GM23338 (cell line): ENCODE data around the gene CIAO3. TPM values are rescaled to one million over a fixed set of nuclear protein-coding genes. Genes with fewer than 3 reads are reported as not detected.

Source experiments
- ATAC-seq: fragments of 200-7000 bp; cut with Tn5 transposase; 3 replicates; pipeline ENCODE4 v1.9.1; 2020
- DNase-seq: peaks from one replicate; pipeline ENCODE4 v3.0.0-alpha.2; 2015; ENCODE audit warnings: low spot score
- H2AFZ ChIP-seq: fragments of 200-600 bp; sonication (generic); 2 replicates; pipeline ENCODE4 v1.8.0; 2016; ENCODE audit warnings: antibody characterized with exemption, mild to moderate bottlenecking, moderate library complexity
- H3F3A ChIP-seq: fragments of 200-600 bp; sonication (generic); replicated peaks from 2 replicates; pipeline ENCODE4 v1.8.0; 2017; ENCODE audit warnings: antibody characterized with exemption, mixed run types, low read depth
- H3K27ac ChIP-seq: fragments of 200-600 bp; sonication (generic); 2 replicates; pipeline ENCODE4 v1.6.1; 2016; ENCODE audit warnings: low read depth
- H3K27me3 ChIP-seq: fragments of 200-600 bp; sonication (generic); 2 replicates; pipeline ENCODE4 v1.8.0; 2016; ENCODE audit warnings: mild to moderate bottlenecking, mixed run types, moderate library complexity; ENCODE audit not compliant: insufficient read depth
- H3K36me3 ChIP-seq: fragments of 200-600 bp; sonication (generic); 2 replicates; pipeline ENCODE4 v1.8.0; 2016; ENCODE audit warnings: mild to moderate bottlenecking; ENCODE audit not compliant: insufficient read depth
- H3K4me1 ChIP-seq: fragments of 200-600 bp; sonication (generic); 2 replicates; pipeline ENCODE4 v1.8.0; 2016; ENCODE audit warnings: mild to moderate bottlenecking, moderate library complexity; ENCODE audit not compliant: insufficient read depth
- H3K4me2 ChIP-seq: fragments of 200-600 bp; sonication (generic); 2 replicates; pipeline ENCODE4 v1.7.1; 2017; ENCODE audit warnings: mixed run types
- H3K4me3 ChIP-seq: fragments of 200-600 bp; sonication (generic); 2 replicates; pipeline ENCODE4 v1.6.1; 2016; ENCODE audit warnings: mixed run types
- H3K79me2 ChIP-seq: fragments of 200-600 bp; sonication (generic); replicated peaks from 2 replicates; pipeline ENCODE4 v1.8.0; 2017; ENCODE audit warnings: mild to moderate bottlenecking; ENCODE audit not compliant: insufficient read depth
- H3K9me2 ChIP-seq: fragments of 200-600 bp; sonication (generic); 2 replicates; pipeline ENCODE4 v1.8.0; 2017; ENCODE audit not compliant: insufficient read depth
- H4K20me1 ChIP-seq: fragments of 200-600 bp; sonication (generic); replicated peaks from 2 replicates; pipeline ENCODE4 v1.8.0; 2017; ENCODE audit warnings: mild to moderate bottlenecking; ENCODE audit not compliant: insufficient read depth
- H3K27ac Mint-ChIP-seq: 2 replicates; pipeline ENCODE4 v1.8.0; 2020; ENCODE audit warnings: inconsistent platforms, mild to moderate bottlenecking, moderate library complexity, mixed read lengths
- H3K27me3 Mint-ChIP-seq: 3 replicates; pipeline ENCODE4 v1.8.0; 2022; ENCODE audit warnings: low read depth, mild to moderate bottlenecking, moderate library complexity, mixed read lengths, inconsistent platforms; ENCODE audit not compliant: insufficient read depth, poor library complexity
- H3K36me3 Mint-ChIP-seq: 3 replicates; pipeline ENCODE4 v1.8.0; 2021; ENCODE audit warnings: low read depth, mild to moderate bottlenecking, inconsistent platforms, moderate library complexity, mixed read lengths
- H3K4me1 Mint-ChIP-seq: 3 replicates; pipeline ENCODE4 v1.8.0; 2020; ENCODE audit warnings: mild to moderate bottlenecking, inconsistent platforms, mixed read lengths
- H3K4me3 Mint-ChIP-seq: 3 replicates; pipeline ENCODE4 v1.8.0; 2021; ENCODE audit warnings: moderate library complexity, mild to moderate bottlenecking, inconsistent platforms, mixed read lengths
- H3K9me3 Mint-ChIP-seq: 3 replicates; pipeline ENCODE4 v1.8.0; 2020; ENCODE audit warnings: moderate library complexity, mild to moderate bottlenecking, inconsistent platforms, mixed read lengths
- CREB1 ChIP-seq: fragments of 250-450 bp; sonication (Bioruptor Pico); IDR thresholded peaks from 2 replicates; pipeline ENCODE4 v1.5.0; 2020; ENCODE audit warnings: low read depth, mild to moderate bottlenecking, moderate library complexity
- ETS1 ChIP-seq: IDR thresholded peaks from 2 replicates; pipeline ENCODE4 v1.6.1; 2016; ENCODE audit warnings: antibody characterized with exemption
- EZH2 ChIP-seq: fragments of 200-600 bp; sonication (generic); IDR thresholded peaks from one replicate; pipeline ENCODE4 v1.8.0; 2017; ENCODE audit warnings: antibody characterized with exemption, mild to moderate bottlenecking, low read depth; ENCODE audit not compliant: unreplicated experiment
- EZH2phosphoT487 ChIP-seq: fragments of 200-600 bp; sonication (generic); IDR thresholded peaks from one replicate; pipeline ENCODE4 v1.8.1; 2018; ENCODE audit warnings: antibody characterized with exemption; ENCODE audit not compliant: unreplicated experiment
- JUNB ChIP-seq: IDR thresholded peaks from one replicate; pipeline ENCODE4 v1.6.1; 2016; ENCODE audit warnings: antibody characterized with exemption; ENCODE audit not compliant: unreplicated experiment
- NANOG ChIP-seq: IDR thresholded peaks from 2 replicates; pipeline ENCODE4 v1.6.1; 2016; ENCODE audit warnings: antibody characterized with exemption, borderline replicate concordance
- POLR2AphosphoS5 ChIP-seq: IDR thresholded peaks from 2 replicates; pipeline ENCODE4 v1.6.1; 2016; ENCODE audit warnings: antibody characterized with exemption, low read depth
- STAT1 ChIP-seq: IDR thresholded peaks from one replicate; pipeline ENCODE4 v1.6.1; 2016; ENCODE audit warnings: antibody characterized with exemption; ENCODE audit not compliant: unreplicated experiment
- ZNF114 ChIP-seq: fragments of 250-450 bp; sonication (Bioruptor Pico); IDR thresholded peaks from 2 replicates; pipeline ENCODE4 v1.5.0; 2020; ENCODE audit warnings: mild to moderate bottlenecking, moderate library complexity
- ZNF331 ChIP-seq: fragments of 250-450 bp; sonication (Bioruptor Pico); IDR thresholded peaks from 2 replicates; pipeline ENCODE4 v1.5.0; 2020; ENCODE audit warnings: low read depth, mild to moderate bottlenecking, moderate library complexity
- ZNF462 ChIP-seq: fragments of 250-450 bp; sonication (Bioruptor Pico); IDR thresholded peaks from 2 replicates; pipeline ENCODE4 v1.5.0; 2020; ENCODE audit warnings: mild to moderate bottlenecking, moderate library complexity
- polyA plus RNA-seq: library from polyadenylated mRNA; unstranded; fragments of >200 nt; fragmentation: Nextera tagmentation; extraction: Ambion mirVana; gene quantifications from 2 replicates; pipeline ENCODE4 v1.2.1, GENCODE V29; 2016
- total RNA-seq: library from RNA; depleted of rRNA; stranded (reverse); fragments of >200 nt; shearing (Covaris generic); gene quantifications from 2 replicates; pipeline ENCODE4 v1.2.3, GENCODE V29; 2014

CIAO3 gene
- total and polyA plus RNA-seq, 2 experiments from 2014 or later: 13.0 to 42.3 TPM

- Histone ChIP-seq H3K36me3 (no peaks in the 10 kb centered on the region), H3K9me2 (no peaks in the 10 kb centered on the region), H4K20me1 (no peaks in the 10 kb centered on the region), H3F3A (peaks cover 12% of the 10 kb centered on the region), H3K27me3 (peaks cover 19% of the 10 kb centered on the region; the same call in 1 of the 2 replicates), H3K4me1 (peaks cover 8% of the 10 kb centered on the region; the same call in 1 of the 2 replicates), H3K79me2 (no peaks in the 10 kb centered on the region), H3K4me2 (peak overlapping the region; percentile 55; the same call in 1 of the 2 replicates), H2AFZ (no peak overlapping the region), H3K27ac (no peak overlapping the region), H3K4me3 (peak overlapping the region; percentile 82; the same call in 1 of the 2 replicates)
- ATAC-seq (no peak), DNase-seq (no peak)
- H3K4me1 Mint-ChIP-seq: peaks cover 9% of the 10 kb centered on the region; the same call in 2 of the 3 replicates
- no peaks in the 10 kb centered on the region for H3K9me3 Mint-ChIP-seq
- no peak overlapping the region for H3K4me3 Mint-ChIP-seq
- H3K36me3 Mint-ChIP-seq: no peaks in the 10 kb centered on the region
- peaks cover 27% of the 10 kb centered on the region for H3K27me3 Mint-ChIP-seq
- TF ChIP-seq ZNF462 (CRISPR knock-in tag) (no peak), STAT1 (no peak), NANOG (no peak), EZH2 (no peak), CREB1 (CRISPR knock-in tag) (no peak), EZH2phosphoT487 (no peak), ZNF331 (CRISPR knock-in tag) (no peak), JUNB (no peak), POLR2AphosphoS5 (no peak), ZNF114 (CRISPR knock-in tag) (no peak), ETS1 (no peak)
- no peak overlapping the region for H3K27ac Mint-ChIP-seq
These were observed 18.8 kb downstream of the CIAO3 start for GRCh38 chr16:721765-722540.
